Measurements from ENCODE around the gene EFCAB11. TPM values are rescaled to one million over a fixed set of nuclear protein-coding genes. Genes with fewer than 3 reads are reported as not detected.
A peak's percentile ranks its signal among the peaks of the same experiment; 100 is the strongest.

EFCAB11 gene
- total and polyA plus RNA-seq, 2 donors (not counting 3 experiments of a cell fraction or from before 2014, with no cell fraction given): 2.8 to 6.3 TPM

DNA sequence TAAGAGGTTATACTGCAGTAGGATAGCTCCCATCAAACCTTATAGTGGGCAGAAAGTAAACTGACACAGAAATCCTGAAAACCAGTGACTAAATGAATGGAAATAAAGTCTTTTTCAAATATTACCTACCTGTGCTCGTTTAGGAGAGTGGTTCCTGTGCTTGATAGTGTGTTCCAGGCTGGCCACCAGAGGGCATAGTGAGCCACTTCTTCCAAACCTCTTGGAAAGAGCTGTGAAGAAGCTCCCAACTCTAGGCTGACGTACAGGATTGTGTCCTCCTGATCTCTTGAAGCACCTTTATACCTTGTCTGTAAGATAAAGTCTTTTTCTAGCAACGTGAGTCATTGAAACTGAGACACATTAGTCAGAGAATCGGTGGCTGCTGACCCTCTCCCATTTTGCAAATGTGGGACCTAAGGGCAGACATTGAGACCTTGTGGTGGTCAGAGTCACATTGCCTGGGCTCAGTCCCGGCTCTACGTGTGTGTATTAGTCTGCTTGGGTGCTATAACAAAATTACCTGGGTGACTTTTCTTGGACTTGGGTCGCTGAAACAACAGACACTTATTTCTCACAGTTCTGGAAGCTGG lies 18.8 kb upstream of the EFCAB11 start:
- Histone ChIP-seq H4K20me1 (replicated peaks; ENCODE audit: control insufficient read depth, extremely low read depth, insufficient read depth, low read length) (no peaks in the 10 kb centered on the region), H3K9ac (replicated peaks; ENCODE audit: extremely low read depth, insufficient read depth, low read length) (no peak overlapping the region), H2AFZ (ENCODE audit: low read depth, low read length) (no peak overlapping the region), H3K4me3 (replicated peaks in 1 of 3; ENCODE audit: insufficient read depth in 1 of 3, low read depth in 1 of 3, low read length in 3 of 3) (no peak overlapping the region), H3K27ac (ENCODE audit: insufficient read depth, low read depth, low read length) (no peak overlapping the region), H3K27me3 (ENCODE audit: control insufficient read depth in 2 of 2, insufficient read depth in 2 of 2, low read length in 2 of 2) (no peaks in the 10 kb centered on the region), H3K79me2 (ENCODE audit: control insufficient read depth, insufficient read depth, low read length) (peaks cover 5% of the 10 kb centered on the region), H3K9me1 (replicated peaks; ENCODE audit: control insufficient read depth, extremely low read depth, insufficient read depth, low read length) (no peaks in the 10 kb centered on the region), H3K36me3 (ENCODE audit: control insufficient read depth in 2 of 2, extremely low read depth in 1 of 2, insufficient read depth in 2 of 2, low read length in 2 of 2) (peaks cover 6 to 17% of the 10 kb centered on the region in 2 experiments), H3K4me2 (ENCODE audit: insufficient read depth, low read length) (no peak overlapping the region), H3K4me1 (ENCODE audit: control insufficient read depth, extremely low read depth, insufficient read depth, low read length) (no peaks in the 10 kb centered on the region), H3K9me3 (replicated peaks; ENCODE audit: control insufficient read depth, insufficient read depth, low read length) (no peaks in the 10 kb centered on the region)
- DNase-seq (ENCODE audit: low read depth, low spot score) (peak; percentile 67), FAIRE-seq (peak; percentile 95)
- intact Hi-C loops (cut with micrococcal nuclease): loop anchor here (1.0 kb wide), 3 partner anchors 34 to 262 kb away; no protein-coding TSS in a partner anchor
- no TSS peak for BruUV-seq (replicated peaks)
- ChIA-PET CTCF (interaction anchor here (0.6 to 8.0 kb wide), 63 partner anchors 9 to 950 kb away, joined by 3 to 294 read pairs (median 4); partner anchors contain the start of genes EFCAB11, KCNK13, PSMC1 and TDP1), POLR2A (interaction anchor here (0.5 kb wide), 1 partner anchor 46 kb away, joined by 3 read pairs; no protein-coding TSS in a partner anchor)
- dilution Hi-C loops (cut with MboI; ENCODE audit: extremely low pct_ligation_motif_present, low sequenced_read_pairs): no loop called here
- TF ChIP-seq, protein P1, sequence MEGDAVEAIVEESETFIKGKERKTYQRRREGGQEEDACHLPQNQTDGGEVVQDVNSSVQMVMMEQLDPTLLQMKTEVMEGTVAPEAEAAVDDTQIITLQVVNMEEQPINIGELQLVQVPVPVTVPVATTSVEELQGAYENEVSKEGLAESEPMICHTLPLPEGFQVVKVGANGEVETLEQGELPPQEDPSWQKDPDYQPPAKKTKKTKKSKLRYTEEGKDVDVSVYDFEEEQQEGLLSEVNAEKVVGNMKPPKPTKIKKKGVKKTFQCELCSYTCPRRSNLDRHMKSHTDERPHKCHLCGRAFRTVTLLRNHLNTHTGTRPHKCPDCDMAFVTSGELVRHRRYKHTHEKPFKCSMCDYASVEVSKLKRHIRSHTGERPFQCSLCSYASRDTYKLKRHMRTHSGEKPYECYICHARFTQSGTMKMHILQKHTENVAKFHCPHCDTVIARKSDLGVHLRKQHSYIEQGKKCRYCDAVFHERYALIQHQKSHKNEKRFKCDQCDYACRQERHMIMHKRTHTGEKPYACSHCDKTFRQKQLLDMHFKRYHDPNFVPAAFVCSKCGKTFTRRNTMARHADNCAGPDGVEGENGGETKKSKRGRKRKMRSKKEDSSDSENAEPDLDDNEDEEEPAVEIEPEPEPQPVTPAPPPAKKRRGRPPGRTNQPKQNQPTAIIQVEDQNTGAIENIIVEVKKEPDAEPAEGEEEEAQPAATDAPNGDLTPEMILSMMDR (IDR thresholded peaks at IDR 0.05; ENCODE audit: extremely low read depth in 1 of 2, insufficient read depth in 1 of 2, low read depth in 1 of 2, low read length in 2 of 2): peak; percentile 79 to 83
- no peak for TF ChIP-seq MYC (IDR thresholded peaks at IDR 0.05; ENCODE audit: low read depth, low read length)

GRCh38 chr14:89965839-89966238 lies 11.3 kb upstream of the EFCAB11 start:
- ChIA-PET POLR2A (no interaction called here), CTCF (interaction anchor here (1.0 kb wide), 1 partner anchor 12 kb away, joined by 3 read pairs; no protein-coding TSS in a partner anchor)
- DNase-seq (ENCODE audit: low read depth, low spot score): no peak
- no peak overlapping the region for H3K4me3 ChIP-seq (replicated peaks in 1 of 3; ENCODE audit: insufficient read depth in 1 of 3, low read depth in 1 of 3, low read length in 3 of 3)
- H3K4me2 ChIP-seq (ENCODE audit: insufficient read depth, low read length): no peak overlapping the region
- no TSS peak for BruUV-seq (replicated peaks)
- H4K20me1 ChIP-seq (replicated peaks; ENCODE audit: control insufficient read depth, extremely low read depth, insufficient read depth, low read length): no peaks in the 10 kb centered on the region
- no peak overlapping the region for H3K27ac ChIP-seq (ENCODE audit: insufficient read depth, low read depth, low read length)
- H3K9me3 ChIP-seq (replicated peaks; ENCODE audit: control insufficient read depth, insufficient read depth, low read length): no peaks in the 10 kb centered on the region
- peaks cover 2 to 26% of the 10 kb centered on the region in 2 experiments for H3K36me3 ChIP-seq (ENCODE audit: control insufficient read depth in 2 of 2, extremely low read depth in 1 of 2, insufficient read depth in 2 of 2, low read length in 2 of 2)
- H2AFZ ChIP-seq (ENCODE audit: low read depth, low read length): no peak overlapping the region
- intact Hi-C loops (cut with micrococcal nuclease) (no loop called here), dilution Hi-C loops (cut with MboI; ENCODE audit: extremely low pct_ligation_motif_present, low sequenced_read_pairs) (no loop called here)
- FAIRE-seq: no peak
- H3K9ac ChIP-seq (replicated peaks; ENCODE audit: extremely low read depth, insufficient read depth, low read length): no peak overlapping the region
- H3K79me2 ChIP-seq (ENCODE audit: control insufficient read depth, insufficient read depth, low read length): peaks cover 41% of the 10 kb centered on the region
- no peaks in the 10 kb centered on the region for H3K27me3 ChIP-seq (ENCODE audit: control insufficient read depth in 2 of 2, insufficient read depth in 2 of 2, low read length in 2 of 2)
- H3K9me1 ChIP-seq (replicated peaks; ENCODE audit: control insufficient read depth, extremely low read depth, insufficient read depth, low read length): no peaks in the 10 kb centered on the region
- TF ChIP-seq POLR2AphosphoS5 (IDR thresholded peaks at IDR 0.05; ENCODE audit: insufficient read depth, low read depth, low read length): no peak
- TF ChIP-seq, protein P2, sequence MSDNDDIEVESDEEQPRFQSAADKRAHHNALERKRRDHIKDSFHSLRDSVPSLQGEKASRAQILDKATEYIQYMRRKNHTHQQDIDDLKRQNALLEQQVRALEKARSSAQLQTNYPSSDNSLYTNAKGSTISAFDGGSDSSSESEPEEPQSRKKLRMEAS (IDR thresholded peaks at IDR 0.05; ENCODE audit: insufficient read depth, insufficient read length): no peak
- TF ChIP-seq EZH2 (IDR thresholded peaks at IDR 0.05; ENCODE audit: borderline replicate concordance, low read depth, low read length, severe bottlenecking): no peak
- TF ChIP-seq, protein P1 (IDR thresholded peaks at IDR 0.05; ENCODE audit: extremely low read depth in 1 of 2, insufficient read depth in 1 of 2, low read depth in 1 of 2, low read length in 2 of 2): no peak
- TF ChIP-seq POLR2A (IDR thresholded peaks at IDR 0.05; ENCODE audit: low read depth, low read length): no peak
- no peak for TF ChIP-seq GATA2 (IDR thresholded peaks at IDR 0.05; ENCODE audit: insufficient read depth, insufficient read length, low read depth, low read length)
- no peak for TF ChIP-seq MYC (IDR thresholded peaks at IDR 0.05; ENCODE audit: low read depth, low read length)
- TF ChIP-seq JUN (IDR thresholded peaks at IDR 0.05; ENCODE audit: borderline replicate concordance, insufficient read depth, insufficient read length, low read depth): no peak
- TF ChIP-seq FOS (IDR thresholded peaks at IDR 0.05; ENCODE audit: borderline replicate concordance, insufficient read depth, low read length): no peak
- H3K4me1 ChIP-seq (ENCODE audit: control insufficient read depth, extremely low read depth, insufficient read depth, low read length): no peaks in the 10 kb centered on the region

Measured in endothelial cell of umbilical vein (primary cell).